ENCODE data around the gene TMEM198.

Gene TMEM198

GRCh38 chr2:219530048-219530963 lies 13.5 kb upstream of the TMEM198 start:
- Mint-ChIP-seq H3K36me3 (no peaks in the 10 kb centered on the region), H3K4me3 (no peak overlapping the region), H3K9me3 (no peaks in the 10 kb centered on the region), H3K27ac (no peak overlapping the region), H3K27me3 (peaks cover 84% of the 10 kb centered on the region), H3K4me1 (peaks cover 8% of the 10 kb centered on the region)
- ATAC-seq = peak; percentile 76

DNA sequence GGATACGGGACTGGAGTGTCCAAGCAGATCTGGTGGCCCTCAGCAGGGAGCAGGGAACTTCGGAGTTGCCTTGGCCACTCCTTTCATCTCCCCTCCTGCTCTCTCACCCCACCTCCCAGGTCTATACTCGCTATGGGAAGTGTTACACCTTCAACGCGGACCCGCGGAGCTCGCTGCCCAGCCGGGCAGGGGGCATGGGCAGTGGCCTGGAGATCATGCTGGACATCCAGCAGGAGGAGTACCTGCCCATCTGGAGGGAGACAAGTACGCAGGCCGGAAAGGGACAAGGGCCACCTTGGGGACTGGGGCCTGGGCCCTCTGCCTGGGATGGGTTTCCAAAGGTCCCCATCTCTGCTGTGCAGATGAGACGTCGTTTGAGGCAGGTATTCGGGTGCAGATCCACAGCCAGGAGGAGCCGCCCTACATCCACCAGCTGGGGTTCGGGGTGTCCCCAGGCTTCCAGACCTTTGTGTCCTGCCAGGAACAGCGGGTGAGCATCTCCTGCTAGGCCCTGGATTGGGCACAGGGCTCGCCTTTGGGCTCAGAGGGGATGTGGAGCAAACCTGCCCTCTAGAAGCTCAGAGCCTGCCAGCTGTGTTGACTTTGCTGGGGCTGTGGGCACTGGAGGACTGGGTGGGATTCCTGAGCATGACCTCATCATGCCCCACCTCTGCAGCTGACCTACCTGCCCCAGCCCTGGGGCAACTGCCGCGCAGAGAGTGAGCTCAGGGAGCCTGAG lies 12.0 kb upstream of the TMEM198 start:
- Mint-ChIP-seq H3K27ac (no peak overlapping the region), H3K4me3 (no peak overlapping the region), H3K27me3 (peaks cover 84% of the 10 kb centered on the region), H3K9me3 (no peaks in the 10 kb centered on the region), H3K36me3 (no peaks in the 10 kb centered on the region), H3K4me1 (peaks cover 8% of the 10 kb centered on the region)
- ATAC-seq = no peak

GRCh38 chr2:219532378-219532649 lies 11.5 kb upstream of the TMEM198 start:
- Mint-ChIP-seq H3K9me3 (no peaks in the 10 kb centered on the region), H3K4me1 (peaks cover 8% of the 10 kb centered on the region), H3K36me3 (no peaks in the 10 kb centered on the region), H3K27ac (no peak overlapping the region), H3K27me3 (peaks cover 84% of the 10 kb centered on the region), H3K4me3 (no peak overlapping the region)
- no peak for ATAC-seq

GRCh38 chr2:219533930-219534661 lies 9.7 kb upstream of the TMEM198 start:
- peaks cover 92% of the 10 kb centered on the region for H3K27me3 Mint-ChIP-seq
- no peak overlapping the region for H3K27ac Mint-ChIP-seq
- no peak overlapping the region for H3K4me3 Mint-ChIP-seq
- no peaks in the 10 kb centered on the region for H3K9me3 Mint-ChIP-seq
- H3K4me1 Mint-ChIP-seq = peaks cover 8% of the 10 kb centered on the region
- ATAC-seq = no peak
- H3K36me3 Mint-ChIP-seq = peaks cover 5% of the 10 kb centered on the region

- H3K4me3 Mint-ChIP-seq = no peak overlapping the region
- H3K36me3 Mint-ChIP-seq = peaks cover 14% of the 10 kb centered on the region
- H3K4me1 Mint-ChIP-seq = peaks cover 4% of the 10 kb centered on the region
- no peaks in the 10 kb centered on the region for H3K9me3 Mint-ChIP-seq
- no peak for ATAC-seq
- H3K27me3 Mint-ChIP-seq = peaks cover 92% of the 10 kb centered on the region
- no peak overlapping the region for H3K27ac Mint-ChIP-seq
These were observed 7.4 kb upstream of the TMEM198 start for GRCh38 chr2:219536425-219536824.

DNA sequence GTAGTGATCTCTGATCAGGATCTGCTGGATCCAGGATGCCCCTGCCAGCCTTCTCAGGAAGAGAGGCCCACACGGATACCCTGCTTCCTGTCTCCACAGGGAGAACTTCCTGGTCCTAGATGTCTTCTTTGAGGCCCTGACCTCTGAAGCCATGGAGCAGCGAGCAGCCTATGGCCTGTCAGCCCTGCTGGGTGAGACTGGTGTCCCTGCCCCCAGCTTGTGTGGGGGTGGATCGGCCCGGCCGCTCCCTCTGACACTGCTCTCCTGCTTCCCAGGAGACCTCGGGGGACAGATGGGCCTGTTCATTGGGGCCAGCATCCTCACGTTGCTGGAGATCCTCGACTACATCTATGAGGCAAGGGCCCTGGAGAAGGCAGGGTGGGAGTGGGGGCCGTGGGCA lies 6.9 kb upstream of the TMEM198 start:
- no peak for ATAC-seq
- H3K4me3 Mint-ChIP-seq = no peak overlapping the region
- H3K4me1 Mint-ChIP-seq = peaks cover 5% of the 10 kb centered on the region
- H3K36me3 Mint-ChIP-seq = peaks cover 14% of the 10 kb centered on the region
- no peak overlapping the region for H3K27ac Mint-ChIP-seq
- peaks cover 87% of the 10 kb centered on the region for H3K27me3 Mint-ChIP-seq
- no peaks in the 10 kb centered on the region for H3K9me3 Mint-ChIP-seq

DNA sequence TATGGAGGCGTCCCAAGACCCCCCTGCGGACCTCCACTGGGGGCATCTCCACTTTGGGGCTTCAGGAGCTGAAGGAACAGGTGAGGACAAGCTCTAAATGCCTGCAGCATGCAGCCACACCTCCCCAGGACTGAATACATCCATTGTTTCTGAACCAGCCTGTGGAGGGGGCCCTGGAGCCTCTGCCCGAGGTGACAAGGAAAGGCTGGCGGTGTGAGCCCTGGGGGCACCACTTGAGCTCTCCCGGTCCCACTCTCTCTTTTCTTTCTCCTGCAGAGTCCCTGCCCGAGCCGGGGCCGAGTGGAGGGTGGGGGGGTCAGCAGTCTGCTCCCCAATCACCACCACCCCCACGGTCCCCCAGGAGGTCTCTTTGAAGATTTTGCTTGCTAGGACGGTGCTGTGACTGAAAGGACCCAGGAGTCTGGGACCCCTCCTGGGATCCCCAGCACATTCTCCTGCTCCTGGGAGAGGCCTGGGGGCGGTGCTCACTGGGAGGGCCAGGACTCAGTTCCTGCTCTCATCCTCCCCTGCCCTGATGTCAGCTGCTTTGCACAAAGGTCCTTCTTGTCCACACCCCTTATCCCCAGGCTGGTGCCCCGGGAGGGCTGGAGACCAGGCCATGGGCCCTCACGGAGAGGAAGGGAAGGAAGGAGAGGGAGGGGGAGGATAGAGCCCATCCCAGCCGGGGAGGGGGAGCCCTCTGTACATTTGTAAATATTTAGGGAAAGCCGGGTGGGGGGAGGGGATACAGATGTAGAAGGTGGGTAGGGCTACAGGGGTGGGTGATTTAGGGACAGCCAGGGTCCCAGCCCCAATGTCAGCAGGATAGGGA lies 6.0 kb upstream of the TMEM198 start:
- Mint-ChIP-seq H3K36me3 (peaks cover 14% of the 10 kb centered on the region), H3K9me3 (no peaks in the 10 kb centered on the region), H3K4me1 (peaks cover 11% of the 10 kb centered on the region), H3K27ac (no peak overlapping the region), H3K4me3 (no peak overlapping the region), H3K27me3 (peaks cover 78% of the 10 kb centered on the region)
- no peak for ATAC-seq

DNA sequence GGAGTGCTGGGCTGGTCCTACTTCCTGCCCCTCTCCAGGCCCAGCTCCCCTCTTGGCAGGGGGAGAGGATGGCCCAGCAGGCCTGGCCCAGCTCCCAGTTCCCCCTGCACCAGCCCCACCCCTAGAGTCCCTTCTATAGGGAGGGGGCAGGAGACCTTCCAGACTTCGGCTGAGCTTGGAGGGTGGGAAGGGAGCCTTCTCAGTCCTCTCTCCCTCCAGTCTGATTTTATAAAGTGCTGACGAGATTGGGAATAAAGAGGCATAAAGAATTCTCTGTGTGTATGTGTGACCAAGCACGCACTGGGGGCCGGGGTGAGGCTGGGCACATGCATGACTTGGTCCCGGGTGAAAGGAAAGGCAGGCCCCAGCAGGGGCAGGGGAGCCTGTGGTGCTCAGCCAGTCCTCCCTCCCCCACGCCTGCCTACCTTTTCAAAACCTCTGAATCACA lies 5.3 kb upstream of the TMEM198 start:
- H3K27me3 Mint-ChIP-seq = peaks cover 71% of the 10 kb centered on the region
- H3K4me3 Mint-ChIP-seq = no peak overlapping the region
- no peak for ATAC-seq
- no peak overlapping the region for H3K27ac Mint-ChIP-seq
- no peaks in the 10 kb centered on the region for H3K9me3 Mint-ChIP-seq
- peaks cover 12% of the 10 kb centered on the region for H3K4me1 Mint-ChIP-seq
- peaks cover 14% of the 10 kb centered on the region for H3K36me3 Mint-ChIP-seq

- no peaks in the 10 kb centered on the region for H3K9me3 Mint-ChIP-seq
- peaks cover 14% of the 10 kb centered on the region for H3K36me3 Mint-ChIP-seq
- H3K27ac Mint-ChIP-seq = no peak overlapping the region
- no peak overlapping the region for H3K4me3 Mint-ChIP-seq
- H3K4me1 Mint-ChIP-seq = peaks cover 14% of the 10 kb centered on the region
- ATAC-seq = no peak
- H3K27me3 Mint-ChIP-seq = peaks cover 70% of the 10 kb centered on the region
These were observed 4.7 kb upstream of the TMEM198 start for GRCh38 chr2:219538956-219539788.

DNA sequence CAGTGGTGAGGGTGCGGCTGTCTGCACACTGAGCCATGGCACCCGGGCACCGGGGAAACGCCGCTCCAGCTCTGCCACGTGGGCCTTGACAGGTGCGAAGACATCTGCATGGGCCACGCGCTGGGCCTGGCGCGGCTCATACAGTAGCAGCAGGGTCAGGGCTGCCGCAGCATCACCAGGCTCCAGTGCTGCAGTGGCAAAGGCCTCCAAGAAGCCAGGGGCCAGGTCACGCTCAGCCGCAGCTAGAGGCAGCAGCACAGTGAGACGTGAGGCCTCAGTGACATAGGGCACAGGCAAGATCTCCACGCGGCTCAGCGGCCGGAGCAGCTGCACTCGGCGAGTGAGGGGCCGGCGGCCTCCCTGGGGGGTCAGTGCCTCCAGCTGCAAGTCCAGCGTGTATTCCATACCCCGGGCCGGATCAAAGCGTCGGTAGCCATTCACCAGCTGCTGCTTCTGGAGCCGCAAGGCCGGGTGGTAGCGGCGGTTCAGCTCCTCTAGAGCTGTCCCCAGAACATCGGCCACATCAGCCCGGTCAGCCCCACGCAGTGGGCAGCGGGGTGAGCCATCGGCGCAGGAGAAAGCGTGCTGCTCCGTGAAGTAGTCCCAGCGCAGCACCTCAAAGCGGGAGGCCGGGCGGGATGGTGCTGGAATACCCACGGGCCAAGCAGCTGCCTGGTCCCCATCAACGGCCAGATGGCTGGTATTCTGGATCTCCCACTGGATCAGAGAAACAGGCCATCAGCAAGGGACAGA lies 3.7 kb upstream of the TMEM198 start:
- ATAC-seq = no peak
- Mint-ChIP-seq H3K27ac (no peak overlapping the region), H3K27me3 (peaks cover 76% of the 10 kb centered on the region), H3K9me3 (no peaks in the 10 kb centered on the region), H3K4me1 (peaks cover 20% of the 10 kb centered on the region), H3K36me3 (peaks cover 14% of the 10 kb centered on the region), H3K4me3 (no peak overlapping the region)

GRCh38 chr2:219540784-219541504 lies 2.9 kb upstream of the TMEM198 start:
- H3K36me3 Mint-ChIP-seq = peaks cover 14% of the 10 kb centered on the region
- ATAC-seq = no peak
- H3K27ac Mint-ChIP-seq = no peak overlapping the region
- peaks cover 20% of the 10 kb centered on the region for H3K4me1 Mint-ChIP-seq
- no peak overlapping the region for H3K4me3 Mint-ChIP-seq
- H3K27me3 Mint-ChIP-seq = peaks cover 76% of the 10 kb centered on the region
- H3K9me3 Mint-ChIP-seq = no peaks in the 10 kb centered on the region

- no peaks in the 10 kb centered on the region for H3K9me3 Mint-ChIP-seq
- peaks cover 14% of the 10 kb centered on the region for H3K36me3 Mint-ChIP-seq
- peak; percentile 72 for ATAC-seq
- peak overlapping the region; percentile 33 for H3K4me3 Mint-ChIP-seq
- H3K4me1 Mint-ChIP-seq = peaks cover 20% of the 10 kb centered on the region
- H3K27ac Mint-ChIP-seq = no peak overlapping the region
- peaks cover 76% of the 10 kb centered on the region for H3K27me3 Mint-ChIP-seq
These were observed 2.1 kb upstream of the TMEM198 start for GRCh38 chr2:219541611-219542180.

Measured in stimulated activated memory B cell treated with anti-CD40 and anti-IgM and Interleukin-4, amounts not matched to agents 10 μg/mL and 1 μg/mL and 100 μg/mL, for 72 hours (primary cell).